ENCODE measurements around the gene CHD2.

GRCh38 chr15:92936693-92937092 lies 36.6 kb downstream of the CHD2 start:
- TF ChIP-seq, protein P1, sequence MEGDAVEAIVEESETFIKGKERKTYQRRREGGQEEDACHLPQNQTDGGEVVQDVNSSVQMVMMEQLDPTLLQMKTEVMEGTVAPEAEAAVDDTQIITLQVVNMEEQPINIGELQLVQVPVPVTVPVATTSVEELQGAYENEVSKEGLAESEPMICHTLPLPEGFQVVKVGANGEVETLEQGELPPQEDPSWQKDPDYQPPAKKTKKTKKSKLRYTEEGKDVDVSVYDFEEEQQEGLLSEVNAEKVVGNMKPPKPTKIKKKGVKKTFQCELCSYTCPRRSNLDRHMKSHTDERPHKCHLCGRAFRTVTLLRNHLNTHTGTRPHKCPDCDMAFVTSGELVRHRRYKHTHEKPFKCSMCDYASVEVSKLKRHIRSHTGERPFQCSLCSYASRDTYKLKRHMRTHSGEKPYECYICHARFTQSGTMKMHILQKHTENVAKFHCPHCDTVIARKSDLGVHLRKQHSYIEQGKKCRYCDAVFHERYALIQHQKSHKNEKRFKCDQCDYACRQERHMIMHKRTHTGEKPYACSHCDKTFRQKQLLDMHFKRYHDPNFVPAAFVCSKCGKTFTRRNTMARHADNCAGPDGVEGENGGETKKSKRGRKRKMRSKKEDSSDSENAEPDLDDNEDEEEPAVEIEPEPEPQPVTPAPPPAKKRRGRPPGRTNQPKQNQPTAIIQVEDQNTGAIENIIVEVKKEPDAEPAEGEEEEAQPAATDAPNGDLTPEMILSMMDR (IDR thresholded peaks at IDR 0.05; ENCODE audit: low read length) = no peak
- no peak for TF ChIP-seq EZH2 (IDR thresholded peaks at IDR 0.05; ENCODE audit: borderline replicate concordance, low read length)

All from OCI-LY1 (cell line).